ENCODE data around the gene SNAI1.

DNA sequence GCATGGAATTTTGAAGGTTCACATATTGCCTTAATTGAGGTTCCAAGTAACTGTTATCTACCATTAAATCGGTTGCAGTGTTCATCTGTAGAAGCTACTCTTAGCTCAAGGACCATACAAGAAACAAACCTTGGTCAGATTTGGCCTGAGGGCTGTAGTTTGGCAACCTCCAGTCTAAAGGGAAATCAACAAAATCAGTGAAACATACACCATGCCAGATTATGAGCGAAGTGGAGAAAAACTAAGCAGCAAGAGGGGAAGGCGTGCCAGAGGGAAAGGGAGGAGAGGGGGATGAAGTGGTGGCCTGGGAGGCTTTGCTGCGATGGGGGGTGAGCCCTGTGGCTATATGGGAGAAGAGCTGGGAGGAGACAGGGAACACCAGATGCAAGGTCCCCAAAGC lies 8.8 kb upstream of the SNAI1 start:
- no peak for TF ChIP-seq CTCF (IDR thresholded peaks at IDR 0.05)
- TF ChIP-seq POLR2A (IDR thresholded peaks at IDR 0.05) = no peak

All from body of pancreas (tissue), 4 donors.